Measurements from ENCODE around the gene NCDN. TPM values are rescaled to one million over a fixed set of nuclear protein-coding genes. Genes with fewer than 3 reads are reported as not detected.

NCDN gene
- polyA plus RNA-seq, 1 donor (not counting 4 experiments of a cell fraction or from before 2014, with no cell fraction given): 10.5 TPM

- FAIRE-seq (no peak), DNase-seq (ENCODE audit: low read depth, low spot score) (no peak)
- TF ChIP-seq EZH2 (IDR thresholded peaks at IDR 0.05; ENCODE audit: low read length): no peak
- TF ChIP-seq, protein P1, sequence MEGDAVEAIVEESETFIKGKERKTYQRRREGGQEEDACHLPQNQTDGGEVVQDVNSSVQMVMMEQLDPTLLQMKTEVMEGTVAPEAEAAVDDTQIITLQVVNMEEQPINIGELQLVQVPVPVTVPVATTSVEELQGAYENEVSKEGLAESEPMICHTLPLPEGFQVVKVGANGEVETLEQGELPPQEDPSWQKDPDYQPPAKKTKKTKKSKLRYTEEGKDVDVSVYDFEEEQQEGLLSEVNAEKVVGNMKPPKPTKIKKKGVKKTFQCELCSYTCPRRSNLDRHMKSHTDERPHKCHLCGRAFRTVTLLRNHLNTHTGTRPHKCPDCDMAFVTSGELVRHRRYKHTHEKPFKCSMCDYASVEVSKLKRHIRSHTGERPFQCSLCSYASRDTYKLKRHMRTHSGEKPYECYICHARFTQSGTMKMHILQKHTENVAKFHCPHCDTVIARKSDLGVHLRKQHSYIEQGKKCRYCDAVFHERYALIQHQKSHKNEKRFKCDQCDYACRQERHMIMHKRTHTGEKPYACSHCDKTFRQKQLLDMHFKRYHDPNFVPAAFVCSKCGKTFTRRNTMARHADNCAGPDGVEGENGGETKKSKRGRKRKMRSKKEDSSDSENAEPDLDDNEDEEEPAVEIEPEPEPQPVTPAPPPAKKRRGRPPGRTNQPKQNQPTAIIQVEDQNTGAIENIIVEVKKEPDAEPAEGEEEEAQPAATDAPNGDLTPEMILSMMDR (optimal IDR thresholded peaks at IDR 0.05 in 1 of 3, IDR thresholded peaks at IDR 0.05 in 1 of 3, conservative IDR thresholded peaks at IDR 0.05 in 1 of 3; ENCODE audit: extremely low read depth in 1 of 3, insufficient read depth in 2 of 3, low read length in 3 of 3): no peak
- no peak overlapping the region for H3K4me2 ChIP-seq (ENCODE audit: control insufficient read depth, extremely low read depth, insufficient read depth, low read depth, low read length)
- no peaks in the 10 kb centered on the region for H3K9me1 ChIP-seq (ENCODE audit: control insufficient read depth, extremely low read depth, insufficient read depth, low read length)
- H3K27ac ChIP-seq (ENCODE audit: control insufficient read depth, insufficient read depth, low read length): no peak overlapping the region
- dilution Hi-C loops (cut with MboI; ENCODE audit: extremely low pct_ligation_motif_present, low sequenced_read_pairs): no loop called here
- no peak overlapping the region for H2AFZ ChIP-seq (ENCODE audit: control insufficient read depth, low read length)
- H3K79me2 ChIP-seq (ENCODE audit: control insufficient read depth, insufficient read depth, low read length): no peaks in the 10 kb centered on the region
- no peaks in the 10 kb centered on the region for H3K9me3 ChIP-seq (ENCODE audit: control insufficient read depth, low read depth, low read length)
- H3K27me3 ChIP-seq (ENCODE audit: control insufficient read depth, extremely low read depth, insufficient read depth, low read length): no peaks in the 10 kb centered on the region
- no peak overlapping the region for H3K9ac ChIP-seq (ENCODE audit: control insufficient read depth, extremely low read depth, insufficient read depth, low read length)
- peaks cover 10 to 19% of the 10 kb centered on the region in 2 experiments for H3K36me3 ChIP-seq (ENCODE audit: control insufficient read depth in 2 of 2, extremely low read depth in 1 of 2, insufficient read depth in 2 of 2, low read length in 2 of 2)
- peaks cover 35% of the 10 kb centered on the region for H3K4me1 ChIP-seq (ENCODE audit: control insufficient read depth, extremely low read depth, insufficient read depth, low read length)
- H4K20me1 ChIP-seq (ENCODE audit: control insufficient read depth, extremely low read depth, insufficient read depth, low read length): peaks cover 9% of the 10 kb centered on the region
- no peak overlapping the region for H3K4me3 ChIP-seq (ENCODE audit: control insufficient read depth in 2 of 3, extremely low read depth in 1 of 3, insufficient read depth in 2 of 3, low read depth in 1 of 3, low read length in 3 of 3)
Observed at GRCh38 chr1:35564884-35565741, 7.5 kb downstream of the NCDN start.

GRCh38 chr1:35565742-35566133, 8.1 kb downstream of the NCDN start:
- peaks cover 34% of the 10 kb centered on the region for H3K4me1 ChIP-seq (ENCODE audit: control insufficient read depth, extremely low read depth, insufficient read depth, low read length)
- H3K9me1 ChIP-seq (ENCODE audit: control insufficient read depth, extremely low read depth, insufficient read depth, low read length): no peaks in the 10 kb centered on the region
- FAIRE-seq: no peak
- no peak for DNase-seq (ENCODE audit: low read depth, low spot score)
- H3K9me3 ChIP-seq (ENCODE audit: control insufficient read depth, low read depth, low read length): no peaks in the 10 kb centered on the region
- TF ChIP-seq, protein P1 (optimal IDR thresholded peaks at IDR 0.05 in 1 of 3, IDR thresholded peaks at IDR 0.05 in 1 of 3, conservative IDR thresholded peaks at IDR 0.05 in 1 of 3; ENCODE audit: extremely low read depth in 1 of 3, insufficient read depth in 2 of 3, low read length in 3 of 3): no peak
- no peak for TF ChIP-seq EZH2 (IDR thresholded peaks at IDR 0.05; ENCODE audit: low read length)
- no peaks in the 10 kb centered on the region for H3K79me2 ChIP-seq (ENCODE audit: control insufficient read depth, insufficient read depth, low read length)
- dilution Hi-C loops (cut with MboI; ENCODE audit: extremely low pct_ligation_motif_present, low sequenced_read_pairs): no loop called here
- no peak overlapping the region for H3K27ac ChIP-seq (ENCODE audit: control insufficient read depth, insufficient read depth, low read length)
- H3K27me3 ChIP-seq (ENCODE audit: control insufficient read depth, extremely low read depth, insufficient read depth, low read length): no peaks in the 10 kb centered on the region
- peaks cover 6 to 19% of the 10 kb centered on the region in 2 experiments for H3K36me3 ChIP-seq (ENCODE audit: control insufficient read depth in 2 of 2, extremely low read depth in 1 of 2, insufficient read depth in 2 of 2, low read length in 2 of 2)
- no peak overlapping the region for H2AFZ ChIP-seq (ENCODE audit: control insufficient read depth, low read length)
- no peak overlapping the region for H3K9ac ChIP-seq (ENCODE audit: control insufficient read depth, extremely low read depth, insufficient read depth, low read length)
- H3K4me3 ChIP-seq (ENCODE audit: control insufficient read depth in 2 of 3, extremely low read depth in 1 of 3, insufficient read depth in 2 of 3, low read depth in 1 of 3, low read length in 3 of 3): no peak overlapping the region
- H3K4me2 ChIP-seq (ENCODE audit: control insufficient read depth, extremely low read depth, insufficient read depth, low read depth, low read length): no peak overlapping the region
- H4K20me1 ChIP-seq (ENCODE audit: control insufficient read depth, extremely low read depth, insufficient read depth, low read length): peaks cover 9% of the 10 kb centered on the region

Data from keratinocyte (primary cell).